Liver (tissue), 3 donors: ENCODE measurements around the gene FLT1.

Source experiments
- CTCF ChIP-seq: fragments of 150-350 bp; IDR thresholded peaks from 2 replicates; pipeline ENCODE4 v1.5.1; 2017; ENCODE audit warnings: improper control_type of control experiment, low read depth, low read length; ENCODE audit not compliant: missing input control
- EGR1 ChIP-seq, 2 donors: IDR thresholded peaks; 2 replicates each; pipeline ENCODE4 v1.6.1; 2016 to 2018; ENCODE audit warnings: antibody characterized with exemption in 2 of 2, low read depth in 2 of 2
- FOXA2 ChIP-seq: IDR thresholded peaks from 2 replicates; pipeline ENCODE4 v1.6.1; 2016; ENCODE audit warnings: antibody characterized with exemption
- GABPA ChIP-seq, 2 donors: IDR thresholded peaks in 1 of 2; conservative IDR thresholded peaks in 1 of 2; 2 replicates each; pipeline ENCODE4 v1.6.1; 2016; ENCODE audit warnings: antibody characterized with exemption in 2 of 2, mild to moderate bottlenecking in 1 of 2, moderate library complexity in 1 of 2
- MAX ChIP-seq: IDR thresholded peaks from 2 replicates; pipeline ENCODE4 v1.6.1; 2016; ENCODE audit warnings: antibody characterized with exemption
- RAD21 ChIP-seq, 2 donors: IDR thresholded peaks; 2 replicates each; pipeline ENCODE4 v1.6.1; 2016; ENCODE audit warnings: antibody characterized with exemption in 2 of 2, mild to moderate bottlenecking in 2 of 2
- REST ChIP-seq: IDR thresholded peaks from 2 replicates; pipeline ENCODE4 v1.6.1; 2016; ENCODE audit warnings: antibody characterized with exemption, mild to moderate bottlenecking
- SP1 ChIP-seq: IDR thresholded peaks from 2 replicates; pipeline ENCODE4 v1.6.1; 2018; ENCODE audit warnings: antibody characterized with exemption, mild to moderate bottlenecking
- TAF1 ChIP-seq: conservative IDR thresholded peaks from 2 replicates; pipeline ENCODE4 v1.6.1; 2016; ENCODE audit warnings: antibody characterized with exemption, mild to moderate bottlenecking
- YY1 ChIP-seq: IDR thresholded peaks from 2 replicates; pipeline ENCODE4 v1.6.1; 2016; ENCODE audit warnings: antibody characterized with exemption, mild to moderate bottlenecking
- donor health status: healthy.
- donor health status: healthy.

- TF ChIP-seq CTCF: no peak
- TF ChIP-seq REST: no peak
- TF ChIP-seq RAD21 (IDR thresholded peaks at IDR 0.05): no peak
- TF ChIP-seq YY1: no peak
- no peak for TF ChIP-seq MAX
- no peak for TF ChIP-seq GABPA (IDR thresholded peaks at IDR 0.05 in 1 of 2, conservative IDR thresholded peaks at IDR 0.05 in 1 of 2)
- TF ChIP-seq TAF1: no peak
- no peak for TF ChIP-seq SP1
- no peak for TF ChIP-seq FOXA2
- TF ChIP-seq EGR1 (IDR thresholded peaks at IDR 0.05; ENCODE audit: low read depth in 2 of 2): no peak
Observed at GRCh38 chr13:28410096-28410495, 84.8 kb downstream of the FLT1 start.
